Ascending aorta (tissue), 2 donors: Measurements from ENCODE around the gene EMSY. TPM values are rescaled to one million over a fixed set of nuclear protein-coding genes. Genes with fewer than 3 reads are reported as not detected.

ENCODE experiments used
- DNase-seq, 2 donors: peaks; one replicate each; pipeline ENCODE4 v3.0.0-alpha.2; 2019; ENCODE audit warnings: low spot score in 2 of 2
- H3K27ac ChIP-seq, 2 donors: fragments of 200-600 bp; sonication (generic); one replicate each; pipeline ENCODE4 v1.5.1; 2016 to 2017; ENCODE audit warnings: mild to moderate bottlenecking in 1 of 2
- H3K27me3 ChIP-seq: fragments of 200-600 bp; sonication (generic); one replicate; pipeline ENCODE4 v1.5.1; 2017
- H3K36me3 ChIP-seq, 2 donors: fragments of 200-600 bp; sonication (generic); one replicate each; pipeline ENCODE4 v1.5.1; 2016
- H3K4me1 ChIP-seq, 2 donors: fragments of 200-600 bp; sonication (generic); one replicate each; pipeline ENCODE4 v1.5.1; 2016 to 2017; ENCODE audit warnings: mild to moderate bottlenecking in 1 of 2
- H3K4me3 ChIP-seq, 2 donors: fragments of 200-600 bp; sonication (generic); one replicate each; pipeline ENCODE4 v1.5.1; 2016 to 2017; ENCODE audit warnings: mild to moderate bottlenecking in 1 of 2
- H3K9me3 ChIP-seq, 2 donors: fragments of 200-600 bp; sonication (generic); one replicate each; pipeline ENCODE4 v1.5.1; 2016
- intact Hi-C: fragments of 100-400 bp; cut with DNase I; formaldehyde crosslinking; loops from one replicate; pipeline ENCODE4 v1.15.1; 2023
- total RNA-seq: library from RNA; depleted of rRNA; stranded (reverse); fragments of >200 nt; gene quantifications from one replicate; pipeline ENCODE4 v1.1.0, GENCODE V29; 2016
- TF ChIP-seq, protein P1 (sequence below), 3 experiments: fragments of 200-600 bp in 2 of 3; fragments of 450-650 bp in 1 of 3; sonication (generic) in 2 of 3; IDR thresholded peaks; one replicate each; pipeline ENCODE4 v1.5.1; 2016 to 2019; ENCODE audit warnings: antibody characterized with exemption in 3 of 3, mild to moderate bottlenecking in 1 of 3, moderate library complexity in 1 of 3

The EMSY gene
- total RNA-seq, 1 donor from 2014 or later: 7.5 TPM

DNA sequence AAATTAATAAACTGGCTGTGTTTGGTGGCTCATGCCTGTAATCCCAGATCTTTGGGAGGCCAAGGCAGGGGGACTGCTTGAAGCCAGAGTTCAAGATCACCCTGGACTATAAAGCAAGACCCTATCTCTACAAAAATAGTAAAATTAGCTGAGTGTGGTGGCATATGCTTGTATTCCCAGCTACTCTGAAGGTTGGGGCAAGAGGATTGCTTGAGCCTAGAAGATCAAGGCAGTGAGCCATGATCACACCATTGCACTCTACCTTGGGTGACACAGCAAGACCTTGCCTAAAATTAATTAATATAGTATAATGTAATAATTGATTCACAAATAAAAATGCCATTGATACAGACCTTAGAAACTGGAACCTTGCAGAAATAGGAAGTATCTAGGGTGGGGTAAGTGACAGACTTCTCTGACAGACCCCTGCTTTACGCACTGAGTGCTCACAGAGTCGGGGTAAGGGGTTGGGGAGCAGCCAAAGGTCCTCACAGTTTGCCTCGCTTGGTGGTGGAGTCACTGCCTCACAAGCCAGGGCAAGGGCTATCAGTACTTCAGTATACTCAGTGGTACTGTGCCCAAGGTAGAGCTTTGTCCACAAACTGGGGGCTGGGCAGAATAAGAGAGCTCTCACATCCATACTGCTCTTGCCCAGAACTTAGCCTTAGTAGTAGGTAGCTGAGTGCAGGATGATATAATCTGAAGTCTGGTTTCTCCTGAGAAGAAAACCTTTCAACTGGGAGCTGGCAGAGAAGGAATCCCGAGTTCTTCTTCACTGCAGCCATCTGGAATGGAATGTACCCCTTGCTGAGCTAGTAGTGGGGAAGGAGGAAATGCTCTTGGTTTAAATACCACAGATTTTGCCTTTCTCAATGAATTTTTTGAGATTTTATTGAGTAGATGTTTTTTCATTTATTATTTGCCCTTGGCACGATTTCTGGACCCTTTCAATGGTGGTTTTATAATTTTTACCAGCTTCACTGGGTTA is 65.5 kb downstream of the EMSY start:
- H3K4me3 ChIP-seq: no peak overlapping the region
- H3K9me3 ChIP-seq: no peaks in the 10 kb centered on the region
- H3K27ac ChIP-seq: peak overlapping the region; percentile 28 to 39
- peaks cover 0 to 10% of the 10 kb centered on the region in 2 donors for H3K4me1 ChIP-seq
- H3K27me3 ChIP-seq: no peaks in the 10 kb centered on the region
- intact Hi-C loops: loop anchor here (10.0 kb wide), 1 partner anchor 276 kb away; no protein-coding TSS in a partner anchor
- DNase-seq: no peak
- TF ChIP-seq, protein P1, sequence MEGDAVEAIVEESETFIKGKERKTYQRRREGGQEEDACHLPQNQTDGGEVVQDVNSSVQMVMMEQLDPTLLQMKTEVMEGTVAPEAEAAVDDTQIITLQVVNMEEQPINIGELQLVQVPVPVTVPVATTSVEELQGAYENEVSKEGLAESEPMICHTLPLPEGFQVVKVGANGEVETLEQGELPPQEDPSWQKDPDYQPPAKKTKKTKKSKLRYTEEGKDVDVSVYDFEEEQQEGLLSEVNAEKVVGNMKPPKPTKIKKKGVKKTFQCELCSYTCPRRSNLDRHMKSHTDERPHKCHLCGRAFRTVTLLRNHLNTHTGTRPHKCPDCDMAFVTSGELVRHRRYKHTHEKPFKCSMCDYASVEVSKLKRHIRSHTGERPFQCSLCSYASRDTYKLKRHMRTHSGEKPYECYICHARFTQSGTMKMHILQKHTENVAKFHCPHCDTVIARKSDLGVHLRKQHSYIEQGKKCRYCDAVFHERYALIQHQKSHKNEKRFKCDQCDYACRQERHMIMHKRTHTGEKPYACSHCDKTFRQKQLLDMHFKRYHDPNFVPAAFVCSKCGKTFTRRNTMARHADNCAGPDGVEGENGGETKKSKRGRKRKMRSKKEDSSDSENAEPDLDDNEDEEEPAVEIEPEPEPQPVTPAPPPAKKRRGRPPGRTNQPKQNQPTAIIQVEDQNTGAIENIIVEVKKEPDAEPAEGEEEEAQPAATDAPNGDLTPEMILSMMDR (IDR thresholded peaks at IDR 0.05): no peak
- no peaks in the 10 kb centered on the region for H3K36me3 ChIP-seq

DNA sequence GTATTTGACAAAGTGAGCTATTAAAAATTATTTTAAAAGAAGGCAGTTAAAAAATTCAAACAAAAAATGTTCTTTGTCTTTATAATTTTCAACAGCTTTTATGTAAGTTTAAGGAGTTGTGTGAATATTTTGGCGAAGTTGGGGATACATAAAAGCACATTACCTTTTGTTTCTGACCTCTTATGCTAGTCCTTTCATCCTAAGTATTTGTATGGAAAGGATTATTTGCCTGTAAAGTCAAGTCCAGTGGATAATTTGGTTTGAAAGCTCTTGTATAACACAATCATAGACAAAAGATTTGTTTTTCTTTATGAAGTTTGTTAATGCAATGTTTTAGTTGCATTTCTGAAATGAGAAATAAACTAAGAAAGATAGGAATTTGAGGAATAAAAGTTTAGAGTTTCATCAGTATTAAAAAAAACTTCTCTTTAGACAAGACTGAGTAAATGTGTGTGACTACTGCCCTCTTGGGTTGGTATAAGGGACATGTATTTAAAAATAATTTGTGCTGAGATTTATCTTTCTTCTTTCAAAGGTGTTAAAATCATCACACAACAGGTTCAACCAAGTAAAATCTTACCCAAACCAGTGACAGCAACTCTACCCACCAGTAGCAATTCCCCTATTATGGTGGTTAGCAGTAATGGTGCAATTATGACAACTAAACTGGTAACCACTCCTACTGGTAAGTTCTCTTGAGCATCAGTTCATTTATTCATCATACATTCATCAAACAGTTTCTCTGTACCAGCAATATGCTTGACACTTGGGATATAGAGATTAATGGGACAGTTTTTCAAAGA is 68.2 kb downstream of the EMSY start:
- H3K4me1 ChIP-seq: peaks cover 0 to 10% of the 10 kb centered on the region in 2 donors
- no peak overlapping the region for H3K27ac ChIP-seq
- H3K4me3 ChIP-seq: no peak overlapping the region
- H3K27me3 ChIP-seq: no peaks in the 10 kb centered on the region
- TF ChIP-seq, protein P1 (IDR thresholded peaks at IDR 0.05): peak in 2 of 3 experiments; percentile 44 to 52
- intact Hi-C loops: loop anchor here (2.0 to 10.0 kb wide), 2 partner anchors 278 to 304 kb away; no protein-coding TSS in a partner anchor
- no peak for DNase-seq
- H3K9me3 ChIP-seq: no peaks in the 10 kb centered on the region
- H3K36me3 ChIP-seq: peaks cover 0 to 6% of the 10 kb centered on the region in 2 donors

DNA sequence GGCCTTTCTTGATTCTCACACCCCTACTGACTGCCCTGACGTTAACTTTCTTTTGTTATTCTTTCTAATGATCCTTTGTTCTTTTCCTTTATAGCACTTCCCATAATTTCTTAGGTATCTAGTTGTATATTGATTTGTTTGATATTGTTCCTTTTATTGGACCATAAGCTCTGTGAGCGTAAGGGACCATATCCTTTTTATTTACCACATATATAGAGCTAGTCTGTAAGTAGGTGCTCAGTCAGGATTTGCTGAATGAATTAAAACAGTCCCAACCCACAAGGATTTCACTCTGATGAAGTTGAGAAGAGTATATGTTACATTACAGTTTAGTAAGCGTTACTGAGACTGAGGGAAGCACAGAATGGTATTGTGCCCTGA is 68.8 kb downstream of the EMSY start:
- Histone ChIP-seq H3K9me3 (no peaks in the 10 kb centered on the region), H3K27me3 (no peaks in the 10 kb centered on the region), H3K36me3 (peaks cover 0 to 6% of the 10 kb centered on the region in 2 donors), H3K4me3 (no peak overlapping the region), H3K27ac (no peak overlapping the region), H3K4me1 (peaks cover 0 to 10% of the 10 kb centered on the region in 2 donors)
- DNase-seq: no peak
- TF ChIP-seq, protein P1 (IDR thresholded peaks at IDR 0.05): no peak
- intact Hi-C loops: loop anchor here (2.0 to 10.0 kb wide), 2 partner anchors 279 to 305 kb away; no protein-coding TSS in a partner anchor

DNA sequence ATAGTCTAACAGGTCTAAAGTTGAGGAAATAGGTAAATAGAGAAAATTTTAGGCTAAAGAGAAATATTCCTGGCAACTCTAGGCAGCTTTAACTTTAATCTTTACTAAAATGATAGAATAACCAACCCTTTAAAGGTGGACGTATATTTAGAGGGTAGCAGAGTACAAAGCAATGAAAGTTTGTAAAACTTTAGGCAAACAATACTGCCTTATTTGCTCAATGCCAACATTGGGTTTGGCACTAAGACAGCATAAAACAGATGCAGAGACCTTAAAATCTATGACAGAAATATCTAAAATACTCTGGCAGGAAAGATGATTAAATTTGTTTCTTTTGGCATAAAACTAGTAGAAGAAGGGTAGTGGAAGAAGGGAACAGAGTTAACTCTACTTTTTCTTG is 70.7 kb downstream of the EMSY start:
- no peaks in the 10 kb centered on the region for H3K9me3 ChIP-seq
- no peaks in the 10 kb centered on the region for H3K27me3 ChIP-seq
- intact Hi-C loops: loop anchor here (10.0 kb wide), 1 partner anchor 281 kb away; no protein-coding TSS in a partner anchor
- no peak overlapping the region for H3K4me3 ChIP-seq
- peaks cover 0 to 15% of the 10 kb centered on the region in 2 donors for H3K36me3 ChIP-seq
- TF ChIP-seq, protein P1 (IDR thresholded peaks at IDR 0.05): no peak
- DNase-seq: no peak
- H3K4me1 ChIP-seq: peaks cover 0 to 10% of the 10 kb centered on the region in 2 donors
- no peak overlapping the region for H3K27ac ChIP-seq

DNA sequence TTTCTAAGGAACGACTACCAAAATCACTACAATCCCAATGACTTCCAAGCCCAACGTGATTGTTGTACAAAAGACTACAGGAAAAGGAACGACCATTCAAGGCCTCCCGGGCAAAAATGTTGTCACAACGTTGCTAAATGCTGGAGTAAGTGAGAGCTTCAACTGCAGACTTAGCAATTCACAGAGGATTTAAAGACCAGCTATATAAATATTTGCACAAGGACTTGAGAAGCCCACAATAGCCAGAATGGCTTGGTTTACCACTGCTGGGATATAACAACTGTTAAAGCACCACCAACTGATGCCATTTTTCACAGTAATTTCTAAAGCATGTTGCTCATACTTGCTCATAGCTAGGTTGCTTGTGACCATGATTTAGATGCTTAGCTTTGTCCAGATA is 78.3 kb downstream of the EMSY start:
- DNase-seq: no peak
- Histone ChIP-seq H3K27me3 (no peaks in the 10 kb centered on the region), H3K36me3 (peaks cover 10 to 26% of the 10 kb centered on the region in 2 donors), H3K4me3 (no peak overlapping the region), H3K27ac (no peak overlapping the region), H3K9me3 (no peaks in the 10 kb centered on the region), H3K4me1 (peaks cover 0 to 3% of the 10 kb centered on the region in 2 donors)
- intact Hi-C loops: no loop called here
- TF ChIP-seq, protein P1 (IDR thresholded peaks at IDR 0.05): no peak
